ENCODE results near the gene CHD9NB.

DNA sequence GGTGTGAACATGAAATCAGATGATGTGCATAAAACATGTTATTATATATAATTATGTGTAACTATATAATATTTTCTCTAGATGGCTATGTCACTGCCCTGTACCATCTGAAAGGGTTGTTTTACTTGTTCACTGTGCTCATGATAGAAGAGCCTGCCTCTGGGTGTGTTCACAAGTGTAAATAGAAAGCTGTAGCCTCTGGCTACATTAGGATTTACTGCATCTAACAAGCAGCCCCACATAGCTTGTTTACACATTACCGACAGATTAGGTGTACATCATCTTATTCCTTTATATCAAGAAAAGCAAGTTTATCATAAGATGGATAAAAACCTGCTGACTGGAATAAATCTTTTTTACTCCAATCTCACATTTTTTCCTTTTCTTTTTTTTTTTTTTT is 48.2 kb upstream of the CHD9NB start:
- no peak for TF ChIP-seq ZNF274 (IDR thresholded peaks at IDR 0.05; ENCODE audit: low read depth, low read length)
- TF ChIP-seq YY1 (IDR thresholded peaks at IDR 0.05; ENCODE audit: insufficient read depth, insufficient read length) = no peak

Data from NT2/D1 (cell line).